HG02970 (cell line): ENCODE measurements around the gene CA10.

Source experiments
- ATAC-seq: cut with Tn5 transposase; IDR thresholded peaks from one replicate; pipeline ENCODE4 v1.9.1; 2021; ENCODE audit warnings: mild to moderate bottlenecking, moderate library complexity, moderate number of reproducible peaks; ENCODE audit not compliant: unreplicated experiment, low FRiP score

Gene CA10

DNA sequence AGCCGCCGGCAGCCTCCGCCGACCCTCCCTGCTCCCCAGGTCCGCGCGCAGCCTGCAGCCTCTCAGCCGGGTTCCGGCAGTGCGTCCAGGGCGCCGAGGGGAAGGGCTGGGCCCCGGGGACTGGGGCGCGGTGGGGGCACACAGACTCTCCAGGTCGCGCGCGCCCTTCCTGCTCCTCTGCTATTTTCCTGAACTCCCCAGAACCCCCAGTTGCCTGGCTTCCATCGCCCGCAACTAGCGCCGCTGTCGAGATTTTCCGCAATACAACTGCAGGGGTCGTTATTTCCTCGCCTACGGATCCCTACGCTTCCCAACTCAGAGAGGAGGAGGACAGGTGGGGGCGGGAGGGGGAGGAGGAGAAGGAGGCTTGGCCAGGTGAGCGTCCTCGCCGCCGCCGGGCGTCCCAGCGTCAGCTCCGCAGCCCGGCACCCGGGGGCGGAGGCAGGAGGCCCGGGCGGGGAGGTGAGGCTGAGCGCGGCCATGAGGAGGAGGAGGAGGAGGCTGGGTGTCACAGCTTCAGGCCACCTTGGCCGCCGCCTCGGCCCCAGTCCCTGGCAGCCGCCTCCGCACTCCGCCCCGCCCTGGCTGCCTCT, at the start of gene CA10:
CA10 (minus strand) TSS at position 265 of the 593 bp plus-strand sequence.
- no peak for ATAC-seq

DNA sequence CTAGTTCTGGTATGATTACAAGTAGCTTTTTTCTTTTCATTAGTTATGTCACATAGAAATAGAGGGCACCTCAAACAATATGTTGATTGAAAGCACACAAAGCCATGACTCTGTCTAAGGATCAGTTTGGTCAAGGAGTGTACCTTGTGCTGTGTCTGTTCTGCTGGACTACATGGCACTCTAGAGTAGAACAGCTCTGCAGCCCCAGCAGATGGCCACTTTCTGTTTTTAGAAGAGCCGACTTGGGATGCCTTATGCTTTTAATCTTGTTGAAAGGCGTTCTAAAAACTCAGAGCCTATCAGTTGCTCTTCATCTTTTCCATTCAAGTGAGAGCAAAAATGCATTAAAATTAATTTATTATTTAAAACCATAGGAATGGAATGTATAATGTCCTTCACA, 49.3 kb upstream of the CA10 start:
- ATAC-seq = no peak

DNA sequence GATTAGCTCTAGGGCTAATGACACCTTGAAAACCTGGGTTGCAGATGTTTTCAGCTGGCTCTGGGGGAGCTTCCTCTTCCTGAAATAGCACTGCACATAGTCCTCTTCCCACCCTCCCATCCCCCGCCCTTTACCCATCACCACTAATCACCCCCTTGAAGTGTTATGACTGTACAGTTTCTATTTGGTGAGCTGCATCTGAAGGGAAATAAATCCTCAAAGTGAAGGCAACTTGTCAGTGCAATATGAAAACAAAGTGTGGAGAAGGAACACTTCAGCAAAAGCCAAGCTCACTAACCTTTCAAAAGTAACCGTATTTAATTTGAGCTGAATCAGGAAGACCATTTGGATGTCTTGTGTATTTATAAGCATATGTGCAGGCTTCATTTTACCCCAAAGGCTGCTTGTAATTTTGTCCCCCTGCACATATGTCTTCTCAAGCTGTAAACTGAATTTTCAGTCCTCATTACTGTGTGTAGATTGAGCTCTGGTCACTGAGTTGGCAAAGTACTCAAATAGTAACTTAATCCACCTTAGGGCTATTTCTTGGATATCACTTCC, 44.1 kb upstream of the CA10 start:
- ATAC-seq = no peak

DNA sequence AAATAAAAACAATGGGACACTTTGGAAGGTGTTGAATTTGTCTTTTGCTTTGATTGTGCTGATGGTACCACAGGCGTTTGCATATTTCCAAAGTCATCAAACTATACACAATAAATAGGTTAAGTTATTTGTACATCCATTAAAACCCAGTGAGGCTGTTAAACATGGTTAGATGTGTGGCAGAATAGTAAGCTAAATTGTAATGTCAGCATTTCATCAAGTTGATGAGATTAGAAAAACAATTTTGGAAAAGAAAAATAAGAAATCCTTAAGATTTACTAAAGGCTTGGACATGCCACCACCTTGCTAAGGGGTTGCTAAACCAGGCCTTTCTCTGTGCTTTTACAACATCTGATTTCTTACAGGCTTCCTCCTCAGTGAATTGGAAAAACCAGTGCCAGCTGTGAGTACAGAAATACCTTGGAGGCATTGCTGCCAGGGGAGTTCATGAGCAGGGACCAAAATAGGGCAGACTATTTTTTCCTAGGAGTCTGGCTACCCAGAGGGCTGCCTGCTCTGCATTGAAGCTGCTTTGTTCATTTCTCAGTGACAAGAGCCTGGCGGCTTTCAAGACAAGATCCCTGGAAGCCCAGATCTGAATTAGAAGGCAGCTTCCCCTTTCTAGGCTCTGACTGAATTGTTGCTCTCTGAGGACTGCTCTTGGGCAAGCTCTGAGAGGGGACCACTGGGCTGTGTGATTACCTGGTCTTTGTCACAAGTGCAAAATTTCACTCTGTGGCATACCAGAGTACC, 43.4 kb upstream of the CA10 start:
- ATAC-seq = no peak

DNA sequence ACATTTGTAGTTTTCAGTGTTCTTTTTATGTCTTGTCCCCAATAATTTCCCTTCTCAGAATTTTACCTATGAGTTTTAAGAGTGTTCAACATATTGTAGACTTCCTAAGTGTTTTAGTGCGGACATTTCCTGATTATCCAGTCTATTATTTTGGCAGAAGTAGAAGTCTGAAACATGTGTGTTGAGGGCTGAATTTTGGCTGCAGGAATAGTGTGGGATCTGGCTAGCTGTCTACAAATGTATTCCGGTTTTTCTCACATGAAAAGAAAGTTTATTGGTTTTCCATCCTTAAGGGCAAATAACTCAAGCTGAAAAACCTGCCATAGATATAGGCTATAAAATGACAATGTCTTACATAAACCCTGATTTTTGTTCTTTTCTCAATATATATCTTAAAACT, 33.0 kb upstream of the CA10 start:
- ATAC-seq = no peak

DNA sequence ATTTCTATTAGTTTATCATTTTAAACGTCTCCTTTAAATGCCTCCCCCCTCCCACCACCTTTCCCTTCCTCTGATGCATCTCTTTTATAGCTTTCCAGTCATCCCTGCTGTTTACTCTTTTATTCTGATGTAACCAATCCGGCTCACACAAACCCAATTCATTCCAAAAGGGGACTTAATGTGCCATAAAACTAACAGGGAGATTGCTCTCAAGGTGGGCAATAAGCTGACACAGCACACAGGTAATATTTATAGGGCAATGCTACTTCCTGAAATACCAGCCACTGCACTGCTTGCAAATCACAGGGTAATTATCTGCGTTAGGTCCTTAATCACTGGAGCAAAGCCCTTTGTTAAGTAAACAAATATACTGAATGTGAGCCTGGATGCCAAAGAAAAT, 23.3 kb upstream of the CA10 start:
- no peak for ATAC-seq

DNA sequence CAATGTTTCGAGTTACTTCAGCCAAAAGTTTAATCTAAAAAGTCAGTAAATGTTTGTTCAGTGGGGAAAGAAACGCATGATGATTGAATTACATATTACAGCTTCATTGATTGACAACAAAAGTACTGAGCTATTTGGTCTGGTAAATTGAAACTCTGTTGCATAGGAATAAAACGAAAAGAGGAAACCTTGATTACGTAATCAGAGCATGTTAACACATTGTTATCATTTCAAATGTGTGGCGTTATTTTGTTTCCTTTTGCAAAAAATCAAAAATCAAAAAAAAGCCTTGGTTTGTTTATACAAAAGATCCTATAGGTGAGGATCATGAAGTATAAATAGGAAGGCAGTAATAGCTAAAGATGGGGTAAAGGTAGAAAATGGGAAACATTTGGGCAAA, 19.5 kb upstream of the CA10 start:
- ATAC-seq = no peak

DNA sequence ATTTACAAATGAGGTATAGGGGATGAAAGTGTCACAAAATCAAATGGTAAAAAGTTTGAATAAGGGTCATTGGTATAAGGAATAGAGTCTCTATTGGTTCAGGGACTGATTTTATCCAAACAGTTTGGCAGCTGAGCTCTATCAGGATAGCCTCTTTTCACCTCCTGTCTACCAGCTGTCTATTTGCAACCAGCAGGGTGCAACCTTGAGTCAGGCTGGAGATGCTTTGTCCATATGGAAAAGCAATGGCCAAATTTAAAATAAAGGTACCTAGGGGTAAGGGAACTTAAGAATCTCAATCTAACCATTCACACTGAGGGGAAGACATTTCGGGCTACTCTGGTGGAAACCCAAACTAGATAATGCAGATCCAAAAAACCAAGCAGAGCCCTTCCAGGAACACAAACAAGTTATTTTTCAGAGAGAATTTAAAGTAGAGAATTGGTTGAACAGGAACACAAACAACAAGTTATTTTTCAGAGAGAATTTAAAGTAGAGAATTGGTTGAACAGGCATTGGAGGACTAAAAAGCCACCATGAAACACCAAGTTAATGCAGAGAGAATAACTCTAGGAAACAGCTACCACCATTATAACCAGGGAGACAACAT, 12.6 kb upstream of the CA10 start:
- ATAC-seq = no peak

DNA sequence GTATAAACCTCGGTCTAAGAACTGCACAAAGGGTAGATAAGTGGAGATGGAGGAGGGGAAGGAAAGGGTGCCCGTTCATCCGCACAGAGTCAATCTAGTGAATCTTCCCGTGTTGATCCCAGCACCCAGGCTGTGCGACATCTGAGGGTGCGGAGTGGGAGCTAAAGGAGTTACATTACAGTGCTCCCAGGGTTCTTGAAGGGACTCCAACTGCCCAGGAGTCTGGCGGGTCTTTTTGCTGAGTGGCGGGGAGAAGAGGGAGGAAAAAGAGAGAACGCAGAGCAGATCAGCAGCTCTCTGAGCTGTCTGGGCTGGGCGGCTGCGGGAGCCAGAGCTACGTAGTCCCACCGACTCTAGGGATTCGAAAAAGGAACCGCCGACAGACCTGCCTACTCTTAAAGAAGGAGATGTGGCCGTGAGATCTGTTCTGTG, 1.6 kb upstream of the CA10 start:
- no peak for ATAC-seq

DNA sequence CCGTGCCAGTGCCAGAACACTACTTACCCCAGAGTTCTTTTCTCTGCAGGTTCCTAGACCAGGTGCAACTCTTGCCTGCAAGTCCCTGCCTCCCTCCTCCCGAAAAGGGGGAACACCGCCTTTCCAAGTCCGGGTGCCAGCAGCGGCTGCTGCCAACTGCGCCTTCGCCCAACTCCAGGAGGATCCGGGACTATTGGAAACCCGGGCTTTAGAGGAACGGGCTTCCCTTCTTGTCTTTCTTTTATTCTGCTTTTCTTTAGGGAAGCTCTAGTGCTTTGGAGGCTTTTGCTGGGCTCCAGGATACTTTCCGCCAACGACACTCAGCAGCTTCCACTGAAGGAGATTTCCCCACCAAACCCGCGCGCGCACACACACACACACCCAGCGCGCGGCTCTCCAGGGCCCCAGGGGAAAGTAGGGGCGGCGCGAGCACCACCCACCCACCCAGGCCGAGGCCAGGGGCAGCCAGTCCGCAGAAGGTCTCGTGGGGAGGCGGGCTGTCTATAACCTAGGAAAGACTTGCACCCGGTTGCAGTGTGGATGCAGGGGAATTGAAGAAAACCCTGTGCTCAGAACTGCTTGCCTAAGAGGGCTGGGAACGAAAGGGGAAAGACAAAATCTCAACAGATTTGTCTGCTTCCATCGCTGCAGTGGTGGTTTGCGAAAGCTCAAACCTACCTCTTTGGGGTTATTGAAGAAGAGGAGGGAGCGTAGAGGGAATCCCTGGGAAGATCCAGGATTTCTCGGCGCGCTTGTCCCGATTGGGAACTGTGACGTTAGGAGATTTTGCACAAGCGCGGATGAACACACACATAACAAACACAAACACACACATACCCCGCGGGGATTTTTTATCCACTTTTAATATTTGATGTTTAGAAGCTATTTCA, 977 bp upstream of the CA10 start:
- ATAC-seq = no peak

DNA sequence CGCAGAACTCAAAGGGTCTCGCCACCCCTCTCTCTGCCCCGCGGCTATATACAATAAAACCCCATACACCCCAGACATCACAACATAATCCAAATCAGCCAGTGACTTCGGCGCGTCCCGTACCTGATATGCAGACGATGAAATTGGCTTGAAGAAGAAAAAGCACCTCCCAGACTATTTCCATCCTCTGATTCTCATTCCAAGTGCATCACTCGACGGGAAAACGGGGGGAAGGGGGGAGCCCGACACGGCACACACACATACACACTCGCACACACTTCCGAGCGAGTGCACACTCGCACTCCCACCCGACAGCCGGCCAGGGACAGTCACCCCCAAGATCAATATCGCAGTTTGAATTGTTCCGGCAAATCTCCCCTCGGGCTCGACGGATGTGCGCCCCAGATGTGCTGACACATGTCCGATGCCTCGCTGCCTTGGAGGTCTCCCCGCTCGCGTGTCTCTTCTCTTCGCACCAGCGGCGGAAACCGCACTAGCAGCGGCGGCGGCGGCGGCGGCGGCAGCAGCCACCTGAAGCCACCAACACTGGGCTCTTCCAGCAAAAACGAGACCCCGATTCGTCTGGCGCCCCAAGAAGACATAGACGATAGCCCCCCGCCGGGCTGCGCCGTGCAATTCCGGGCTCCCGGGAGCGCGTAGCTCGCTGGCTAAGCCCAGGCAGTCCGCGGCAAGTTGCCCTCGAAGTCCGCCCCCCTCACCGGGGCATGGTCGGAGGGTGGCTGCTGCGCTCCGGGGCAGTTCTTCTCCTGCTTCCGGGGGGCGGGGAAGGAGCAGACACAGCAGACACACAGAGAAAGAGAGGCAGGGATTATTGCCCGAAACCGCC, 688 bp downstream of the CA10 start:
- no peak for ATAC-seq

DNA sequence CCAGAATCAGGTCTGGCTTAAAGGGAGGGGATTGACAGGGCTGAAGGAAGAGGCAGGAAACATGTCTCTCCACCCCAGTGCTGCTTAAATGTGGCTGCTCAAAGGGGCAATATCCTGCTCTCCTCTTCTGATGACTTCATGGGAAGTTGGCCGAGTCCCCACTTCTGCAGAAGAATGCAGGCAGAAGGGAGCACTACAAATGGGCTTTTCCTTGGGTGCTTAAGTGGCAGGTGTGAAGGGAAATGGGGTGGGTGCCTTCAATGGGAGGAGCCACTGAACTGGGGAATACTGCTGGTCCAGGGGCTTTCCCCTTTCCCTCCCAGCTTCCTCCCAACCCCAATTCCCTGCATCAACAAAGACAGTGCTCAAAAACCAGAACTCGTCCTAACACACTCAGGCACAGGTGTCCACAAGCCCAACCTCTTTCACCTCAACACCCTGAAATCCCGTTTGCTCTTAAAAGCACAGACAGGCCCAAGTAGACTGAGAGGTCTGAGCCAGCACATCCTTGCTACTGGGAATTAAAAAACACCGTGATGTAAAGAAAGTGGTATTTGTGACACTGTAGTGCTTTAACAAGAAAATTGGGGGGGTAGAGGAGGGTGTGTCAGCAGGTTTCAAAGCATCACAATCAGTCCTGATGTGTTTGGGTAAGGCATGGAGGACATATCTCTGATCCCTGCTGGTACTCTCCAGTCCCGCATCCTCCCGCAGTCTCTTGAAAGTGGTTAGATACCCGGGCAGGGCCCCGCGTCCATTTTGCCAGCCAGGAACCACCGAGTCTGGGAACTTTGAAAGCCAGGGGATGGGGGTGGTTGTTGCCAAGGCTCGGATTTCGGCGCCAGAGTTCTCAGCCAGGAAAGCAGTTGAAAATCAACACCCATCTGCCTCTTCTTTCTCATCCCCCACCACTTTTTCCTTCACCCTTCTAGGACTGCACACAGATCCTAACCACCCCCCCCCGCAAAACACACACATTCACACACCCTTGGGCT, 1.6 kb downstream of the CA10 start:
- ATAC-seq = no peak

DNA sequence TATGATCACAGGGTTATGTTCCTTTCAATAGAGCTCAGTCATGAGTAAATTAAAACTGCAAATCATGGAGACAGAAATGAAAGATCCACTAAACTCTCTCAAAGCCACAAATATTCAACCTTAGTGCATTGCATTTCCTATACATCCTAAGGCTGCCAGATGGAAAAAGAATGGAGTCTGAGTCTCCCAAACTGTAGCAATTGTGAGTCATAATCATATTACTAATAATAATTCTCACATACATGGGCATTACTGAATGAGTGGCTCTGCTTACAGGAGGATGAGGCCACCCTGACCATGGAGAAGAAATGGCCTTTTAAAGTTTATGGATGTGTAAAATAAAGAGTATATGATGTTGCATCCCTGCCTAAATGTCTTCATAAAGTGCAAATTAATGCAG, 3.2 kb downstream of the CA10 start:
- no peak for ATAC-seq

DNA sequence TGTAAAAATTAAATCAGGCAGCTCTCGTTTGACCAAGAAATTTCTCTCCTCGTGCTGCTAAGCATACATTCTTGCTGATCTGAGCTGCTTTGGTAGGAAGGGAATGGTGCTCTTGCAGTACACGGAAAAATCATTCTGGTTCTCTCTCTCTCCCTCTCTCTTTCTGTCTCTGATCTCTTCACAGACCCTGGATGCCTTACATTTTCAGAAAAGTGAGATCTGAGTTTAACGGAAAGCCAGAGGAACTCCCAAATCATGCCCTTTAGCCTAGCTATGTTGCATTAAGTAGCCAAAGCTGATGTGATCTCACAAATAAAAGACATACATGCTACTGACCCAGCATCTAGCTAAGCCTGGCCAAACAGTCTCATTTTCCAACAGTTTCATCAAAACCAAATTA, 4.0 kb downstream of the CA10 start:
- no peak for ATAC-seq

DNA sequence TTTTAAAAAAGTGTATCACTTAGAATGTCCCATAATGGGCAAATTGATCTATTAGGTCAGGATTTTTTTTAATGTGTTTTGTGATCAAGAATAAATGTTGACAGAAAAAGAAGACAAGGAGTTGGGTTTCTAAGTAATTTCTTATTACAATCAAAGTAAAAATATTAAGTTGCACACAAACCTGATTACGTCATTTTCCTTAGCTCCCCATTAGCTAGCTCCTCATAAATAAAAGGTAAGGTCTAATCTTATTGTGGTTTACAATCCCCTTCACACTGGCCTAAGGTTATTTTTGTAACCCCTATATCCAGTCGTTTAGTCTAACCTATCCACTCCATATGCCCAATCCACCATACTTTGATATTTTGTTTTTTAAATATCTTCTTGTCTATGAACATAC, 7.6 kb downstream of the CA10 start:
- no peak for ATAC-seq

DNA sequence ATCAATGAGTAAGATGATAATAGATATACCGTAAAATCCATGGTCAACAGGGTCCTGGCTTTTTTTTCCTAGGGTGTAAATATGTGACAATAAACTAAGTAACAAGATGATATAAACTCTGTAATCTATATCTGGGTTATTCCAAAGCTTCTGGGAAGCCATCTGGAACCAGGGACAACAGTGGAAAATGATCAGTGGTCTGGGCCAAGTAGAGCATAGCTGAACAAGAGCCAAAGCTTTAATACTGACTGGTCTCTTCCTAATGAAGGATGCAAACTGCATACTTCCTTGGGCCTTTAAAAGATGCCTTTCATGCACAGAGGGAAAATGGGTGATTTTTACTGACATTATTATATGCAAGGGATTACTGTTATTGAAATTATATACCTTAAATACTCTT, 8.9 kb downstream of the CA10 start:
- no peak for ATAC-seq

DNA sequence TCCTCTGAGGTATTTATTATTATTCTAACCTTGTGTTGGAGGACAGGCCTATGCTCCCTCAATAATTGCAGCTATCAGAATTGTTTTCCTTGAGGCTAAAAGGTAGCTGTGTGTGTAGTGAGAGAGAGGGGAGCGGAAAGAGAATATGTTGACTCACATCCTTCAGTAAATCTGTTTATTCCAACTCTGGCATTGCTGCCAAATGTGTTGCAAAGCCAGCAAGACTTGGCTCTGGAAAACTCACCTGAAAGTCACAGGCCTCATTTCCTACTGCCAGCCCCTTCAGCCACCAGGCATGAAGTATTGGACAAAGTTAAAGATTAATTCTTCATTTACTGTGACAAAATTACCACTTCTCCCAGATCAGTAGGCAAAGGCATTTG, 9.6 kb downstream of the CA10 start:
- ATAC-seq = no peak

DNA sequence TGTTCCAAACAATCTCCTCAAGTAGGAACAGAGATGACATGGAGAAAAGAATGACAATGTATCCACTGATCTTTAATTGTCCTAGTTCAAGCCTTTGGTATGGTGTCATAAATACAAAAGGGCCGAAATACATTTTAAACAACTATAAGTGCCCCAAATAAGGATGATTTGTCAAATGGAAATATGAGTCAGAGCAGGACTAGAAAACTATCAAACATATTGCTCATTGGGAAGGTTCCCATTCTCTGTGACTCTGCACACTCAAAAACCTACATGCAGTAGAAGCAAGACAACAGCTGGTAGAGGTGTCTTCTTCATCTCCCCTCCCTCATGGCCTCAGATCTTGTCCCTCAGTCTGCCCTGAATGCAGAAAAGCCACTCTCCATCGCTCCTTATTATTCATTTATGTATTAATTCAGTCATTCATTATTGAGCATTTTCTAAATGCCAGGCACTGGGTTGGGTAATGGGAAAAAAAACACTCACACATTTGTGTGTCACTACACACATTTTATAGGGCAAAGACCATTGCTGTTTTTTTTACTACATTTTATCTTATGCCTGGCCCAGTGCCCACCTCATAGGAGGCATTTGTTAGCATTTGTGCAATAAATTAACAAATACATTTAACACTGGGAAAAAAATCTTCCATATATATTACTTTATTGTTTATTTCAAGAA, 10.1 kb downstream of the CA10 start:
- no peak for ATAC-seq
